ENCODE results near the gene ABHD16B. TPM values are rescaled to one million over a fixed set of nuclear protein-coding genes. Genes with fewer than 3 reads are reported as not detected.
"Not testable (repeated sequence)": the region's sequence is repeated elsewhere in the genome, so short reads cannot be mapped to it uniquely, and the experiment has no call there.

The ABHD16B gene
- total and polyA plus RNA-seq, 2 donors (not counting 3 experiments of a cell fraction or from before 2014, with no cell fraction given) = not detected

GRCh38 chr20:63850689-63851547, 10.4 kb upstream of the ABHD16B start:
- Histone ChIP-seq H3K4me3 (replicated peaks in 1 of 3; ENCODE audit: insufficient read depth in 1 of 3, low read depth in 1 of 3, low read length in 3 of 3) (no peak overlapping the region), H3K9me1 (replicated peaks; ENCODE audit: control insufficient read depth, extremely low read depth, insufficient read depth, low read length) (no peaks in the 10 kb centered on the region), H3K4me2 (ENCODE audit: insufficient read depth, low read length) (no peak overlapping the region), H3K36me3 (ENCODE audit: control insufficient read depth in 2 of 2, extremely low read depth in 1 of 2, insufficient read depth in 2 of 2, low read length in 2 of 2) (no peaks in the 10 kb centered on the region), H3K4me1 (ENCODE audit: control insufficient read depth, extremely low read depth, insufficient read depth, low read length) (peaks cover 31% of the 10 kb centered on the region), H4K20me1 (replicated peaks; ENCODE audit: control insufficient read depth, extremely low read depth, insufficient read depth, low read length) (no peaks in the 10 kb centered on the region), H3K79me2 (ENCODE audit: control insufficient read depth, insufficient read depth, low read length) (no peaks in the 10 kb centered on the region), H3K9me3 (replicated peaks; ENCODE audit: control insufficient read depth, insufficient read depth, low read length) (no peaks in the 10 kb centered on the region), H2AFZ (ENCODE audit: low read depth, low read length) (no peak overlapping the region), H3K27me3 (ENCODE audit: control insufficient read depth in 2 of 2, insufficient read depth in 2 of 2, low read length in 2 of 2) (peaks cover 0 to 5% of the 10 kb centered on the region in 2 experiments), H3K9ac (replicated peaks; ENCODE audit: extremely low read depth, insufficient read depth, low read length) (no peak overlapping the region), H3K27ac (ENCODE audit: insufficient read depth, low read depth, low read length) (no peak overlapping the region)
- intact Hi-C loops (cut with micrococcal nuclease) = no loop called here
- FAIRE-seq = no peak
- BruUV-seq (replicated peaks) = no TSS peak
- POLR2A ChIA-PET = no interaction called here
- no peak for DNase-seq (ENCODE audit: low read depth, low spot score)
- dilution Hi-C loops (cut with MboI; ENCODE audit: extremely low pct_ligation_motif_present, low sequenced_read_pairs) = no loop called here
- CTCF ChIA-PET = interaction anchor here (1.6 kb wide), 1 partner anchor 13 kb away, joined by 4 read pairs; no protein-coding TSS in a partner anchor
- TF ChIP-seq MYC (IDR thresholded peaks at IDR 0.05; ENCODE audit: low read depth, low read length) (no peak), POLR2AphosphoS5 (IDR thresholded peaks at IDR 0.05; ENCODE audit: insufficient read depth, low read depth, low read length) (no peak), POLR2A (IDR thresholded peaks at IDR 0.05; ENCODE audit: low read depth, low read length) (no peak), CTCF (IDR thresholded peaks at IDR 0.05; ENCODE audit: extremely low read depth in 1 of 2, insufficient read depth in 1 of 2, low read depth in 1 of 2, low read length in 2 of 2) (no peak), GATA2 (IDR thresholded peaks at IDR 0.05; ENCODE audit: insufficient read depth, insufficient read length, low read depth, low read length) (no peak), JUN (IDR thresholded peaks at IDR 0.05; ENCODE audit: borderline replicate concordance, insufficient read depth, insufficient read length, low read depth) (no peak)
- TF ChIP-seq, protein P1, sequence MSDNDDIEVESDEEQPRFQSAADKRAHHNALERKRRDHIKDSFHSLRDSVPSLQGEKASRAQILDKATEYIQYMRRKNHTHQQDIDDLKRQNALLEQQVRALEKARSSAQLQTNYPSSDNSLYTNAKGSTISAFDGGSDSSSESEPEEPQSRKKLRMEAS (IDR thresholded peaks at IDR 0.05; ENCODE audit: insufficient read depth, insufficient read length) = no peak

GRCh38 chr20:63851548-63851943, 9.8 kb upstream of the ABHD16B start:
- H3K27ac ChIP-seq (ENCODE audit: insufficient read depth, low read depth, low read length); FAIRE-seq; H3K9me3 ChIP-seq (replicated peaks; ENCODE audit: control insufficient read depth, insufficient read depth, low read length); H3K36me3 ChIP-seq (ENCODE audit: control insufficient read depth in 2 of 2, extremely low read depth in 1 of 2, insufficient read depth in 2 of 2, low read length in 2 of 2); H4K20me1 ChIP-seq (replicated peaks; ENCODE audit: control insufficient read depth, extremely low read depth, insufficient read depth, low read length); H2AFZ ChIP-seq (ENCODE audit: low read depth, low read length); H3K9me1 ChIP-seq (replicated peaks; ENCODE audit: control insufficient read depth, extremely low read depth, insufficient read depth, low read length); H3K4me3 ChIP-seq (replicated peaks in 1 of 3; ENCODE audit: insufficient read depth in 1 of 3, low read depth in 1 of 3, low read length in 3 of 3); POLR2A ChIA-PET; H3K4me2 ChIP-seq (ENCODE audit: insufficient read depth, low read length); DNase-seq (ENCODE audit: low read depth, low spot score); H3K9ac ChIP-seq (replicated peaks; ENCODE audit: extremely low read depth, insufficient read depth, low read length); BruUV-seq (replicated peaks); dilution Hi-C loops (cut with MboI; ENCODE audit: extremely low pct_ligation_motif_present, low sequenced_read_pairs); H3K79me2 ChIP-seq (ENCODE audit: control insufficient read depth, insufficient read depth, low read length); H3K27me3 ChIP-seq (ENCODE audit: control insufficient read depth in 2 of 2, insufficient read depth in 2 of 2, low read length in 2 of 2); intact Hi-C loops (cut with micrococcal nuclease): not testable (repeated sequence)
- H3K4me1 ChIP-seq (ENCODE audit: control insufficient read depth, extremely low read depth, insufficient read depth, low read length) = peaks cover 25% of the 10 kb centered on the region
- CTCF ChIA-PET = interaction anchor here (1.6 kb wide), 1 partner anchor 13 kb away, joined by 4 read pairs; no protein-coding TSS in a partner anchor

DNA sequence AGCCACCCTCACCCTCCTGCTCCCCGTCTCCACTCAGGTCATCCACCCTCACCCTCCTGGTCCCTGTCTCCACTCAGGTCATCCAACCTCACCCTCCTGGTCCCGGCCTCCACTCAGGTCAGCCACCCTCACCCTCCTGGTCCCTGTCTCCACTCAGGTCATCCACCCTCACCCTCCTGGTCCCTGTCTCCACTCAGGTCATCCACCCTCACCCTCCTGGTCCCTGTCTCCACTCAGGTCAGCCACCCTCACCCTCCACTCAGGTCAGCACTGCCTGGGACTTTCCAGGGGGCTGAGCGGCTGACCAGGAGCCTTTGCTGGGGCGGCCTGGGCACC, 7.6 kb upstream of the ABHD16B start:
- dilution Hi-C loops (cut with MboI; ENCODE audit: extremely low pct_ligation_motif_present, low sequenced_read_pairs); H3K4me3 ChIP-seq (replicated peaks in 1 of 3; ENCODE audit: insufficient read depth in 1 of 3, low read depth in 1 of 3, low read length in 3 of 3); H4K20me1 ChIP-seq (replicated peaks; ENCODE audit: control insufficient read depth, extremely low read depth, insufficient read depth, low read length); DNase-seq (ENCODE audit: low read depth, low spot score); H2AFZ ChIP-seq (ENCODE audit: low read depth, low read length); H3K27me3 ChIP-seq (ENCODE audit: control insufficient read depth in 2 of 2, insufficient read depth in 2 of 2, low read length in 2 of 2); H3K9me3 ChIP-seq (replicated peaks; ENCODE audit: control insufficient read depth, insufficient read depth, low read length); intact Hi-C loops (cut with micrococcal nuclease); H3K9ac ChIP-seq (replicated peaks; ENCODE audit: extremely low read depth, insufficient read depth, low read length); H3K79me2 ChIP-seq (ENCODE audit: control insufficient read depth, insufficient read depth, low read length); H3K4me2 ChIP-seq (ENCODE audit: insufficient read depth, low read length); FAIRE-seq; H3K27ac ChIP-seq (ENCODE audit: insufficient read depth, low read depth, low read length); H3K9me1 ChIP-seq (replicated peaks; ENCODE audit: control insufficient read depth, extremely low read depth, insufficient read depth, low read length); POLR2A ChIA-PET; BruUV-seq (replicated peaks); H3K36me3 ChIP-seq (ENCODE audit: control insufficient read depth in 2 of 2, extremely low read depth in 1 of 2, insufficient read depth in 2 of 2, low read length in 2 of 2): not testable (repeated sequence)
- CTCF ChIA-PET = interaction anchor here (1.1 to 3.4 kb wide), 2 partner anchors 11 to 68 kb away, joined by 3 to 12 read pairs; no protein-coding TSS in a partner anchor
- H3K4me1 ChIP-seq (ENCODE audit: control insufficient read depth, extremely low read depth, insufficient read depth, low read length) = peaks cover 16% of the 10 kb centered on the region

All from endothelial cell of umbilical vein (primary cell).